Stimulated activated CD4-positive, alpha-beta T cell treated with anti-CD3 and anti-CD28 coated beads, Interleukin-4, amount 100 ng/mL, for 24 hours (primary cell): ENCODE measurements around the gene NKAIN2.

ENCODE experiments used
- DNase-seq: peaks from one replicate; pipeline ENCODE4 v3.0.0-alpha.2; 2020

NKAIN2 gene

DNA sequence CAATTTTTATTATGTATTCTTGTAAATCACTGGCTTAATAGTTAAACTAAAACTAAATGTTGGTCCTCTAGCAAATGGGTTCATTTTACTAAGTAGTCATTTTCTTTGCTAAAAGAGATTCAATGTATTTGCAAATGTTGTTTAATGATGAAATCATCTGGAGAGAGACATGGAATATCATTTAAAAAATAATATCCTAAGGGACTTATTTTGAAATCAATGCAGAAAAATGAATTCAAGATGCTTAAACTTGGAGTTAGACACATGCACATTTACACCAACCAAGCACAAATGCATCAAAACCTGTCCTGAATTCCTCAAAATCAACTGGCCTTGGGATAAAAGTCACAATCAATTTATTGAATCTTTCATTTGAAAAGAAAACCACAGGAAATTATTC is 993.6 kb downstream of the NKAIN2 start:
- DNase-seq = no peak

DNA sequence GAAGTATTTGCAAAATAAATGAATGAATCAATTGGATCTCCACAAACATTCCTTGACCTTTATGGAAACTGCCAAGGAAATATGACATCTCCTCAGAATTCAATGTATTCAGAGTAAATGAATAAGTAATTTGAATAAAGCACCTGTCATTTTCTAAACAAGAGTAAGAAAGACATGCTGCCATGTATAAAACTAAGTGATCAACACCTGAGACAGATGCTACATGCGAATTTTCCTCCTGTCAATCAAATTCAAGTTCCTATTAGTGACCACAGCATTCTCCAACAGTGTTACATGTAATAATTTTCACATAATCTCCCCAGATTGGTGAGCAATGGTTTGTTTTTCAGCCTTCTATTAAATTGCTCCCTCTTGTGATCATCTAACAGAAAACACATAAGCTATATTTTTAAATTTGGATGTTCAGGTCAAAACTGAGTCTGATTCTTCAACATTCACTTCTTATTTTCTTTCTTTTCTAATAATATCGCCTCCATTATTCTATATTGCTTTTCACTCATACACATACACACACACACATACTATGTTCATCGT is 995.4 kb downstream of the NKAIN2 start:
- DNase-seq = no peak

DNA sequence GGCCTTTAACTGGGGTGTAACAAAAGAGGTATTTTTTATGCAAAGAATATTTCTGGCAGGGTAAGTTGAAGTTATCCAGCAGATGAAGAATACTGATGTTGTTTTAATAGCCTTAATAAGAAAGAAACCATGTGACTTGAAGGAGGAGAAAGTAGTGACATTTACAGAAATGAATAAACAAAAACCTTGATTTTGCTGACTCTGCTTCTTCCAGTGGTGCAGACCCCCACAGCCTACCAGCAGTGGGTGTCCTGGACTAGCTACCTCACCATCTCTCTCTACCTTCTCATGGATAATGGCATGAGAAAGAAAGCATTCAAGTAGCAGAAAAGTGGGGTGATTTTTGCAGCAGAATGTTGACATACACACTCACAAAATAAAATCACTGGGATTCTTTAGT is 996.0 kb downstream of the NKAIN2 start:
- DNase-seq = no peak

- no peak for DNase-seq
Observed at GRCh38 chr6:124800222-124800621, 996.6 kb downstream of the NKAIN2 start.

DNA sequence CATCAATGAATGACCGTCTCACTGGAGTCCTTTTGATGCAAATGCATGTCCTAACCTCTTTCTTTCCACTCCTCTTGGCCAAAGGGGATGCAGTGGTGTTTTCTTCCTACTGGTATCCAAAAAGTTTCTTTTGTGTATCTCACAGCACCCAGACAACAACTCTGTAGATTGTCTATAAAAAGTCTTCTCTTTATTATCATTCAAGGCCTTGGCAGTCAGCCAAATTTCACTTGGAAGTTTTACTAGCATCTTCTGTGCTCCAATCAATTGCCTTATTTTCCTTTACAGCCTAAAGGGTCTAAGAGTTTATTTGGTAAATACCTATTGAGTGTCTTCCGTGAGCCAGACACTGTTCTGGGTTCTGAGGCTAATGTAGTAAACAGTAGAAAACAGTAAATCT is 1008.4 kb downstream of the NKAIN2 start:
- DNase-seq = no peak

- DNase-seq = no peak
Observed at GRCh38 chr6:124819346-124819745, 1015.7 kb downstream of the NKAIN2 start.

DNA sequence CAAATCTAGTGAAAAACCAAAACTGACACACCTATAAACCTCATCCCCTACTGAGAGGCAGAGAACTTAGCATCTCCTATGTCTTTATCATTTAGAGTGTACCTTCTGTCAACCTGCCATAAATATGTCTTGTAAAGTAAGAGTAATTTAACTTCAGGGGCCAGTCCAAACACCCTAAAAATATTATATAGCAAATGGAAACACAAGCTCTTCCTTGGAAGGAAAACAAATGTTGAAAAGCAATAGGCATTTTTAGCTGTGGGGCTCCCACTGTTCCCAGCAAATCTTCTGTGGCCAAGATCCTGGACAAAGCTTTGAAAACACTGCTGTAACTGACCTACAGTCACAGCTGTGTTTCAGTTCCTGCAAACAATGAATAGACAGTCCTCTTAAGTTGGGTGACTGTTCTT is 1018.5 kb downstream of the NKAIN2 start:
- no peak for DNase-seq

DNA sequence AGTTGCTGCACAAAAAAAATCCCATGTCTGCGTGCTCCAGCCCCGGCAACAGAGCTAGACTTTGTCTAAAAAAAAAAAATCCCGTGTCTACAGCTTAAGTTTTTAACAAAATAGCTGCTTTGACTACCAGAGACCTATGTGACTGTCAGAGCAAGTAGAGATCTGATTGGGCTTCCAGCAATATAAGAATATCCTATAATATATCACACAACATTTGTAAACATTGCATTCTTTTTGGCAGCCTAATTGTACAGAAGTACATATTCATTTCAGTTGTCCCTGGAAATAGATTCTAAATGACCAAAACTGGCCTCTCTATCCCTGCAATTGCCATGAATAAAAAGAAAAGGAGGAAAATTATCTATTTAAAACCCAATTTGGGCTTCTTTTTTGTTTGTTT is 1019.1 kb downstream of the NKAIN2 start:
- DNase-seq = no peak

GRCh38 chr6:124823240-124824111 is 1019.8 kb downstream of the NKAIN2 start:
- DNase-seq = no peak

DNA sequence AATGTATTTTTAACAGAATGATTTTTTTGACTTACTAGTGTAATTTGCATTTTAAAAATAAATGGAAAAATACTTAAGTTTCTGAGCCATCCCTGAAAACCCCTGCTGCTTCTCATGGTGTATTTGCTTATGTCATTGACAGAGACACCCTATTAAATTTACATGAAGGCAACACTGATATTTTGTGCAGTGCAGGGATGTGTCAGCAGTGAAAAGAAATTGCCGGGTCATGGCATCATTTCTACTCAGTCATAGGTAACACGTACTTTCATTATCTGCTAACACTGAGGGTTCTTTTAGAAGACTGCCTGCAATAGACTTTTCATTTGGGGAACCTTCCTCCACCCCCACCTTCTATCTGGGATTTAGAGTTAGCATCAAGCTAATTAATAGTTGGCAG is 1021.9 kb downstream of the NKAIN2 start:
- no peak for DNase-seq

- no peak for DNase-seq
Observed at GRCh38 chr6:124829822-124830221, 1026.2 kb downstream of the NKAIN2 start.

GRCh38 chr6:124830506-124830905 is 1026.8 kb downstream of the NKAIN2 start:
- DNase-seq = no peak

DNA sequence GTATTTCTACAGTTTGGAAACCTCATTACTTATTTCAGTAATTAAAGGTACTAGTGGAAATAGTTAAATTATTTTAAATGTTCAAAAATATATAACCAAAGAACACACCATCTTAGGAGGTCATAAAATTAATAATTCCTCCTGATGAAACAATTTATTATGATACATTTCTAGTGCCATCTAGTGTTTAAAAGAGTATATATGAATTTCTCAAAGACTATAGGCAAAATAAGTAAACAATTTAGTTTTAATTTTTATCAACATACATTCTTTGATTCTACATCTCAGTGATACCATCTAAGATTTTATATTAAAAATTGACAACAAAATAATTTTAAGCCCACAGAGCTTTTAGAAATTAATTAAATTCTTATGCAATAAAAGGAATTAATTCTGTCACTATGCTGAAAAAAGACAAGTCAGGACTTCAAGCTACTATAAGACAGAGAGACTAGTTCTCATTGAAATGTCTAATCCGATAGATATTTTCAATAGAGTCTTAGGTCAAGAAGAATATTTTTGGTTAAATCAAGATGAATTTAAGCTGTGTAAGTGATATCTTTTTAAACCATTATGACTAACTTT is 1050.8 kb downstream of the NKAIN2 start:
- DNase-seq = no peak

DNA sequence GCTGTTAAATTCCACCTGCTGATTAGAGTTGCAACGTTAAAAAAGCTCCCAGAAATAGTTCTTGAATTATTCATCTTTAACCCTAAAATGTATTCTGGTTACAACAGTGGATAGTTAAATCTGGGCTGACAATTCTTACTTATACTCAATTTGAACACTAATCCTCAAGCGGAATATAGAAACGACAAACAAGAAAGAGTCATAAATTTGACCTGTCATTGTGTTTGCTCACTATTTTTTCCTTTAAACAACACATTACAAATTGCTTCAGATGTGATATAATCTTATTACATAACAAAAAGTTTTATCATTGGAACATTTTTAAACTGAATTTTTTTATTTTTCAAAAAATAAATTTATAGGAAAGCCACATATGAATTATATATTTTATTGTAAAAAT is 1054.1 kb downstream of the NKAIN2 start:
- no peak for DNase-seq

DNA sequence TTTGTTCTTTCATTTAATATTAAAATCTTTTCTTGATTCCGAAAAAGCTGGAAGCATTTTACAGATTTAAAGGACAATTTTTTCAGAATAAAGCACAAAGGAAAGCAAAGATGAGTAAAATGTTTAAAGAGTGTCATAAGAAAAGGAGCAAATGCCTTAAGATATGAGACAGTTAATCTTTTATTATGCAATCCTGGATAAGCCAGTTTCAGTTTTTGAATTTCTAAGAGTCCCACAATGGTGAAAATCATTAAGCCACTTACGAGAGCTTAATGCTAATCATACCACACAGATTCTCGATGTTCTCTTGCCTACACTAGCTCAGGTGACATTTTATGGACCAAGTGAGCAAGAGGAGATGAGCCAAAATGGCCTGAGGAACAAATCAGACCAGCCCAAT is 1054.9 kb downstream of the NKAIN2 start:
- DNase-seq = no peak

DNA sequence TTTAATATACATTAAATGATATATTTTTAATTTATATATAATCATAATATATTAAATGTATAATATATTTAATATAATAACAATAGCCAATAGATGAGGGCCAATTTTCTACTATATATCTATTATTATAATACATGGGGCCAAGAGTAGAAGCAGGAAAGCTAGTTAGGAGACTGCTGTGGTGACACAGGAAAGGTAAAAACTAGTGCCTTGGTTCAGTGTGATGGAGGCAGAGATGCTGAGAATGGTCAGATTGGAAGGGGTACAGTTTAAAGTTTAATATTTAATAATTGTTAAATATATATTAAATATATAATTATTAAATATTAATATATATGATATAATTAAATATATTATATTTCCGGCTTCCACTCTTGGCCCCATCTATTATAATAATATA is 1055.7 kb downstream of the NKAIN2 start:
- no peak for DNase-seq

- DNase-seq = no peak
Observed at GRCh38 chr6:124866040-124866439, 1062.4 kb downstream of the NKAIN2 start.

- DNase-seq = no peak
Observed at GRCh38 chr6:124867121-124867520, 1063.5 kb downstream of the NKAIN2 start.

DNA sequence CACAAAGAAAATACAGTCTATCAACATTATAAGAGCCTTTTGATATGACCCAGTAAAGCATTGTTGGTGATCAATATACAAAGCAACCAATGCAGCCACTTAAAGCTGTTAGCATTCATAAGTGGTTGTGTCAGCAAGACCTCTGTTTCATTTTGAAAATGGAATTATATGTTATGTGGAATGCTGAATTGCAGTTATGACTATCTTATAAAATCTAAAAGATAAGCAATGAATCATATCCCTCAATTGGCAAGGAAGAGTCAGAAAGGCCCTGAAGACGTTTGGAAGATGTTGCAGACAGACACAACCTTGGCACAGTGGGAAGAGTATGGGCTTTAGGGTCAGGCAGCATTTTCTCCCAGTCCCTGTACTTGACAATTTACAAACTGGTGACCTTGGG is 1064.8 kb downstream of the NKAIN2 start:
- DNase-seq = no peak

- no peak for DNase-seq
Observed at GRCh38 chr6:124869416-124869815, 1065.8 kb downstream of the NKAIN2 start.

- no peak for DNase-seq
Observed at GRCh38 chr6:124870611-124871459, 1067.2 kb downstream of the NKAIN2 start.

- DNase-seq = no peak
Observed at GRCh38 chr6:124872361-124873065, 1068.8 kb downstream of the NKAIN2 start.

DNA sequence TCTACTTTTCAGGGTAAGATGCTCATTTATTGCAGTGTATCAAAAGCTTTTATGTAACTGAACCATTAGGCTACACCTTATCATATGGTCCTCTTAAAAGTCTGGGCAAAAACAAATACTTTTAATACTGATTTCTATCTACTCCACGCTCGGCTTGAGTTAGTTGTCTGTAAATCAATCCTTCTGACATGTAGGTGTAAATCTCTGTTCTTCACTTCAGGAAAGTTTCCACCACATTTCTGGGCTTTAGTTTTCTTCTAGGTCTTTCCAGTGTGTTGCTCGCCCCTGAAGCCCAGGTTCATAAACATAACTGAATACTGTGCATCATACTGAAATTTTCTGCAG is 1069.4 kb downstream of the NKAIN2 start:
- no peak for DNase-seq
